ENCODE results near the gene ARID1B.
"Not testable (repeated sequence)": the region's sequence is repeated elsewhere in the genome, so short reads cannot be mapped to it uniquely, and the experiment has no call there.

Gene ARID1B

DNA sequence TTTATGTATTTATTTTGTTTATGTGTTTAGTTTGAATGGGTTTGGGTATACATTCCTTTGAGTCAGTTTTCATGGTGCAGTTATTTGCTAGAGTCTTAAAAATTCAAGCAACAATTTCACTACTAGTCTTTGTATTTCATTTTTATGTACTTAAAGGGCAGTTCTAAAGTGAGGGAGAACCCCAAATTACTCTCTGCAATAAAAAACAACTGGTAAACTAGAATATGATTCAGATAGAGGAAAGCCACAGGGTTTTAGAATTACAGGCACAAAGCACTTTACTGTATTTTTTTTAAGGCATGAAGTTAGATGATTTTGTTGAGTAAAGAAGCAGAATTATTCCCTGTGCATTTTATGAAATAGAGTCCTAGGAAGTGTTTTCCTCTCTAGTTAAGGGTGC is 183.3 kb downstream of the ARID1B start:
- DNase-seq (ENCODE audit: low read depth in 2 of 2) = no peak

DNA sequence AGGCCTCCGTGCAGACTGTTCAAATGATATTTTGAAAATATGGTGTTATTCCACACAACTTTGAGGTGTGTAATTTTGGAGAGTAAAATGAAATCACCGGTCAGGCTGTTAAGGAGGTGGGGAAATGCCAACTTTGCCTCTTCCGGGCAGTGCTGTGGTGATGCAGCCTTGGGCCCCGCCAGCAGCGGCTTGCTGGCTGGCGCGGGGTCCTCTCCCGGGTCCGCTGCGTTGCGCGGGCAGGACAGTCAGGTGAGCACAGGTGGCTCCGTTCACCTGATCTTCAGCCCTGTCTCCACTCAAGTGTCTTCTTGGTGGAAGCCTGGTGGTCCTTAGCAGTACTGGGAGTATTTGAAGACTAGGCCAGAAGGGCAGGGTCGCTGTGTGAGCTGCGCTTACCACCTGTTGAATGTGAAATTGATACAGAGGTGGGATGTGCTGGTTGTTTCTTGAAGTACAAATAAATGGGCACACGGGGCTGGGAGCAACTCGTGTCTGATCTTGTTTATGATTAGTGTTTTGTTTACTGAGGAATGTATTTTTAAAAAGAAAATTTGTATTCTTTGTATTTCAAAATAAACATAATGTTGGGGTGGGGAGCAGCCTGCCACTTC is 184.2 kb downstream of the ARID1B start:
- DNase-seq (ENCODE audit: low read depth in 2 of 2) = no peak

GRCh38 chr6:156963712-156964700 is 186.8 kb downstream of the ARID1B start:
- DNase-seq (ENCODE audit: low read depth in 2 of 2) = no peak

GRCh38 chr6:156967852-156968251 is 190.7 kb downstream of the ARID1B start:
- no peak for DNase-seq (ENCODE audit: low read depth in 2 of 2)

DNA sequence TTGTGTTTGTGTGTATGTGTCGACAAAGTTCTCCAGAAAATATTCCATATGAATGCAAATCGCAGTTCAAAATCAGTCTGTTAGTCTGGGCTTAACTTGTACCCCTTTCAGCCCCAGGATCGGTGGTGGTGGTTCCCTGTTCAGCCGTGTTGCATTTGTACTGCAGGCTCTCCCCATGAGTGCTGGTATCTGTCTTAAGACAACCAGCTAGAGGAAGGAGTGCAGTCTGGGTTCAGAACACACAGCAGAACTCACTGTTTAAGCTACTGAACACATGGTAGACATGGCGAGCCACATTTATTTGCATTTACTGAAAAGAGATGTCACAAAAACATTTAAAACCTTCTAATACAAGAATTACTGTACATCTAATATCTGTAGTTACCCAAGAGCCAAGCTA is 192.1 kb downstream of the ARID1B start:
- DNase-seq (ENCODE audit: low read depth in 2 of 2) = no peak

DNA sequence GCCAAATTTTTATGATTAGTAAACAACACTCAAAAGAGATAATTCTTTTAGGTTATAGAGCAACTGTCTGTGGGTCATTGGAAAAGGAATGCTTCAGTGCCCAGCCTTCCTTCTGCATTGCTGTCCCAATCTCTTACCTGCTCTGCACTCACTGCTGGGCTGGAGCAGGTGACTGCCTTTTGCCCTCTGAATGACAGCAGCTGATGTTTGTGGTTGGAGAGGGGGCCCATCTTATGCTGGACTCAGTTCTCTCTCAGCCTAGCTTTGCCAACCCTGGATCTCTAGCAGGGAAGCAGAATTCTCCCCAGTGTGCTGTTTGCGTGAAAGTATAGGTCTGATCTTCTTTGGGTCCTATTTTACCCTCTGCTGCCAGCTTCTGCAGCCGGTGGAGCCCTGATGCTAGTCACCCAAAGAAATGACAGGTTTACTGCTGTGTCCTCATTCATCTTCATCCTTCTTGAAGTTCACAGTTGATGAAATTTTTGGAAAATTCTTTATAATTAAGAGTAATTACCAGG is 193.5 kb downstream of the ARID1B start:
- DNase-seq (ENCODE audit: low read depth in 2 of 2) = no peak

GRCh38 chr6:156971153-156971885 is 194.1 kb downstream of the ARID1B start:
- no peak for DNase-seq (ENCODE audit: low read depth in 2 of 2)

- no peak for DNase-seq (ENCODE audit: low read depth in 2 of 2)
Measured at GRCh38 chr6:156972145-156972544, 195.0 kb downstream of the ARID1B start.

GRCh38 chr6:156974830-156975261 is 197.7 kb downstream of the ARID1B start:
- no peak for DNase-seq (ENCODE audit: low read depth in 2 of 2)

DNA sequence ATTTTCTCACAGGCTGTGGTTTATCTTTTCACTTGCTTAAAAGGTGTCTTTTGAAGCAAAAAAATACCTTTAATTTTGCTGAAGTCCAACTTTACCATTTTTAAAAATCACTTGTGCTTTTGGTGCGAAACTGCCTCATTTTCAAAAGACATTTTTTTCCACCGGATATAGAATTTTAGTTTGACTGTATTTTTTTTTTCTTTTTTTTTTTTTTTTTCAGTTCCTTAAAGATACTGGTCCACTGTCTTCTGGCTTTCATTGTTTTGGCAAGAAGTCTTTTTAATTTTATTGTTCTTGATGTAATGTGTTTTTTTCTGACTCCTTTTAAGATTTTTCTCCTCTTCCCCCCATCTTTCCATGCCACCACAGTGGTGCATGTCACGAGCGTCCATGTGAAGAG is 198.2 kb downstream of the ARID1B start:
- DNase-seq (ENCODE audit: low read depth in 2 of 2) = no peak

DNA sequence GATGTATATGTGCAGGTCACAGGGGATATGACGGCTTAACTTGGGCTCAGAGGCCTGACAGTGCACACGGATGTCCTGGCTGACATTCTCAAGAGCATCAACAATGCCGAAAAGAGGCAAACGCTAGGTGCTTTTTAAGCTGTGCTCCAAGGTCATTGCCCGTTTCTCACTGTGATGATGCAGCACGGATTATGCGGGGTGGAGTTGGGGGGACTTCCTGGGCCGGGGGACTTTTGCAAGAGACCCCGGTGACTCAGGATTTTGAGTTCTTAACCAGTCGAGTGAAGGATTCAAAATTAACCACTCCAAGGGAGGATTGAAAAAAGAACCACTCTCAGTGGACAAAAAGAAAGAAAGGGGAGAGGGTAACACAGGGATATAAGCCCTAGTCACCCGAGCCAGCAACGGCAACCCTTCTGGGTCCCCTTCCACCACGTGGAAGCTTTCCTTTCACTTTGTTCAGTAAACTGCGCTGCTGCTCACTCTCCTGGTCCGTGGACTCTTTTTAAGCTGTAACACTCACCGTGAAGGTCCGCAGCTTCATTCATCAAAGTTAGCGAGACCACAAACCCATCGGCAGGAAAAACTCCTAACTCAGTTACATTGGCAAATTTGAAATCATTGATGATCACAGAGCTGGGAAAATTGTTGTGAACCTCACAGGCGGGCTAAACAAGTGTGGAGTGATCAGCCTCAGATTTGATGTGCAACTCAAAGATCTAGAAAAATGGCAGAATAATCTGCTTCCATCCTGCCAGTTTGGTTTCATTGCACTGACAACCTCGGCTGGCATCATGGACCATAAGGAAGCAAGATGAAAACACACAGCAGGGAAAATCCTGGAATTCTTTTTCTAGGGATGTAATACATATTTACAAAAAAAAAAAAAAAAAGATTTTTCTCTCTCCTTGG is 199.3 kb downstream of the ARID1B start:
- DNase-seq (ENCODE audit: low read depth in 2 of 2) = no peak

GRCh38 chr6:156977527-156978291 is 200.5 kb downstream of the ARID1B start:
- DNase-seq (ENCODE audit: low read depth in 2 of 2) = no peak

- DNase-seq (ENCODE audit: low read depth in 2 of 2) = no peak
Measured at GRCh38 chr6:156978948-156979347, 201.8 kb downstream of the ARID1B start.

DNA sequence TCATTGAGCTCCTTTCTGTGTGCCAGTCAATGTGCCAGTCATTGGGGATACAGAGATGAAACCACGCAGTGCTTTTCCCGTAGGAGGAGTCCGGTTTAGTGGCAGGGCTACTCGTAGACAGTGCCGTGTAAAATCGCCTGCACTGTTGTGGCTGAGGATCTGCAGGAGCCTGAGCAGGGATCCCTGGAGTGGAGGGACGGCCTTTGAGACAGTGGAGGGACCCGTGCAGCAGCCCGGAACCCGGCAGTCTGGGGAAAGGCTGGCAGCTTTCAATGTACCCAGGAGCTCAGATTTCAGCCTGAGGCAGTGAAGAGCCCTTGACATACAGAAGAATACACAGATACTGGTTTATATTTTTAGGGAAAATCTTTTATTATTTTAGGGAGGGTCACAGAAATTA is 203.3 kb downstream of the ARID1B start:
- no peak for DNase-seq (ENCODE audit: low read depth in 2 of 2)

- DNase-seq (ENCODE audit: low read depth in 2 of 2) = no peak
Measured at GRCh38 chr6:156980948-156981347, 203.8 kb downstream of the ARID1B start.

- DNase-seq (ENCODE audit: low read depth in 2 of 2) = no peak
Measured at GRCh38 chr6:156982168-156982567, 205.0 kb downstream of the ARID1B start.

- DNase-seq (ENCODE audit: low read depth in 2 of 2) = not testable (repeated sequence)
Measured at GRCh38 chr6:156982864-156983263, 205.7 kb downstream of the ARID1B start.

GRCh38 chr6:156984178-156984738 is 207.1 kb downstream of the ARID1B start:
- no peak for DNase-seq (ENCODE audit: low read depth in 2 of 2)

- no peak for DNase-seq (ENCODE audit: low read depth in 2 of 2)
Measured at GRCh38 chr6:156985309-156985708, 208.1 kb downstream of the ARID1B start.
